K562 (cell line): ENCODE results near the gene NUP205.

Source experiments
- MAZ ChIP-seq, 2 experiments: fragments of 450-650 bp in 1 of 2; sonication (generic) in 1 of 2; formaldehyde crosslinking; IDR thresholded peaks in 1 of 2; conservative IDR thresholded peaks in 1 of 2; 2 replicates each; pipeline versions ENCODE4 v1.4.0 to v1.5.0; 2020; ENCODE audit warnings: mild to moderate bottlenecking in 1 of 2, missing genetic modification reagents in 1 of 2
- ZNF184 ChIP-seq: sonication (generic); formaldehyde crosslinking; IDR thresholded peaks from 2 replicates; pipeline ENCODE4 v1.5.0; 2020; ENCODE audit warnings: missing genetic modification reagents

DNA sequence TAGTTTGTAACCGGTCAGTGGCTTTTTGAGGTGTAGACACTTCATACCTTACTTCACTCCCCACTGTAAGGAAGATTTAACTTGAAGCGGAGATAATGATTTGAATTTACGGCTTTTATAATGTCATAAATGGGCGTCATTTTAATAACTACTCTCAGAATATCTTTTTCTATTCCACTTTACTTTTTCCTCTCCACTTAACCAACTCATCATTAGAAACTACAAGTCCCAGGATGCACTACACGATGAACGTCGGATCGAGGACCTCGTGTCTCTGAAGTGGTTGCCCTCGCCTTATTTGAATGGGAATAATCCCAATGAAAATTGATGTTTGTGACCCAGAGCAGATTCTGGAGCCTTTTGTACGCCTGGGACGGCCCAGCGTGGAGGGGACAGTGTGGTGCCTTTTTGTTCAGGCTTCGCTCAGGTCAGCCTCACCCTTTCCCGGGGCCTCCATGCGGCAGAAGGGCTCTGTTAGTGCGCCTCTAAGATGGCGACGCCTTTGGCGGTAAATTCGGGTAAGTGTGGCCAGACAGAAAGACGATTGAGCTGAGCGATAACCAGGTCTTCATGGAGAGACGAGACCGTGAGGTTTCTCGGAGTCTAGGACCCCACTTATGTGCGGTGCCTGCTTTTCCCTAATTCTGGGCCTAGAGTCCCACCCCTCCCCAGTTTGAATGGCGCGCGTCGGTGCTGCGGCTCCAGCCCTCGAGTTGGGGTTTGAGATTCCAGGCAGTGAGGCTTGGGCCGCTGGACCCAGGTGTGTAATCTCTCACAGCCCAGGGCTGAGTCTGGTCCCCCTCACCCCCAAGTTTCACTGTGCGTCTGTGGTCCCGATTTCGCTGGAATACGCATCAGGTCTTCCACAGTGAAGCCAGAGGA is at the start of gene NUP205:
- TF ChIP-seq MAZ (CRISPR knock-in tag; conservative IDR thresholded peaks at IDR 0.05 in 1 of 2, IDR thresholded peaks at IDR 0.05 in 1 of 2) = no peak; a peak in 2 of 4 replicates
- TF ChIP-seq ZNF184 = no peak
